Testis (tissue), 2 donors: ENCODE results near the gene PNPLA2.

Experiments
- POLR2A ChIP-seq: fragments of 450-650 bp; IDR thresholded peaks from one replicate; pipeline ENCODE4 v1.6.1; 2017; ENCODE audit warnings: antibody characterized with exemption, mild to moderate bottlenecking, moderate library complexity
- TF ChIP-seq, protein P1 (sequence below), 3 experiments: fragments of 450-650 bp in 2 of 3; fragments of 200-600 bp in 1 of 3; sonication (generic) in 1 of 3; IDR thresholded peaks; one replicate each; pipeline ENCODE4 v1.5.1; 2016 to 2019; ENCODE audit warnings: antibody characterized with exemption in 3 of 3, mild to moderate bottlenecking in 2 of 3, moderate library complexity in 1 of 3

DNA sequence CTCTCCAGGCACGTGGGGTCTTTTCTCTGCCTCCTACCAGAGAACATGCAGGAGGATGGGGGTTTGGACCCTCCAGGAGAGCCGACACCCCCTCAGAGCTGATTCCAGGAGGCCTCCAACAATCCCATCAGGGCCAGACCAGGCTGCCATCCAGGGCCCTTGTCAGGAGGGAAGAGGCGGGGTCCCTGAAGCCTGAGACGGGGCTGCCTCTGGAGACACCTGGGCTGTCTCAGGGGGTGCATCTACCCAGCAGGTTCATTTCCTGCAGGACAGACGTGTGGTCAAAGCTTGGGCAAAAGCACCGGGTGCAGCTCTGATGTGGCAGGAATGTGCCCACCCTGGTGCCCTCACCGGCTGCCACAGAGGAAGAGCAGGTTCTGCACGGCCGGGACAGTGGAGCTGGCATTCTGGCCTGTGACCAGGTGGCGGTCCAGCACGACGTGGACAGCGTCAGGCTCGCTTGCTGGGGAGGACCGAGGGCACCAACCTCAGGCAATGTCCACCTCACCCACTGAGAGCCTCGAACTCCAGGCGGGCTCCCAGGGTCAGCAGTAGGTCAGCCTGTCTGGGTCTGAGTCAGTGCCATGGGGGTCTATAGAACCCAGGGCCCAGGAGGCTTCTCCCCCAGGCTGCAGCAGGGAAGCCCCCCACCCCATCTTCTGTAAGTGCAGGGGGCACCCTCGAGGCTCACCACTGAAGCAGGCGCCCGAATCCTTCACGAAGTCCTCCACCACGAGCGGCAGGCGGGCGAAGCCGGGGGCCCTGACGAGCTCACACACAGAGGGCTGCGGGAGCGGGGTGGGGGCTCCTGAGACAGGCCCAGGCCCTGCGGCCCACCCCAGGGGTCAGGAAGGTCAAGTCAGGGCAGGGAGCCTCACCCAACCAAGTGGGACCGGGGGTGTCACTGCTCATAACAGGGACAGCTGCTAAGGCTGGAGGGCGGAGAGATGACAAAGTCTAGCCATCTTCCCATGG lies 47.8 kb upstream of the PNPLA2 start:
- TF ChIP-seq, protein P1, sequence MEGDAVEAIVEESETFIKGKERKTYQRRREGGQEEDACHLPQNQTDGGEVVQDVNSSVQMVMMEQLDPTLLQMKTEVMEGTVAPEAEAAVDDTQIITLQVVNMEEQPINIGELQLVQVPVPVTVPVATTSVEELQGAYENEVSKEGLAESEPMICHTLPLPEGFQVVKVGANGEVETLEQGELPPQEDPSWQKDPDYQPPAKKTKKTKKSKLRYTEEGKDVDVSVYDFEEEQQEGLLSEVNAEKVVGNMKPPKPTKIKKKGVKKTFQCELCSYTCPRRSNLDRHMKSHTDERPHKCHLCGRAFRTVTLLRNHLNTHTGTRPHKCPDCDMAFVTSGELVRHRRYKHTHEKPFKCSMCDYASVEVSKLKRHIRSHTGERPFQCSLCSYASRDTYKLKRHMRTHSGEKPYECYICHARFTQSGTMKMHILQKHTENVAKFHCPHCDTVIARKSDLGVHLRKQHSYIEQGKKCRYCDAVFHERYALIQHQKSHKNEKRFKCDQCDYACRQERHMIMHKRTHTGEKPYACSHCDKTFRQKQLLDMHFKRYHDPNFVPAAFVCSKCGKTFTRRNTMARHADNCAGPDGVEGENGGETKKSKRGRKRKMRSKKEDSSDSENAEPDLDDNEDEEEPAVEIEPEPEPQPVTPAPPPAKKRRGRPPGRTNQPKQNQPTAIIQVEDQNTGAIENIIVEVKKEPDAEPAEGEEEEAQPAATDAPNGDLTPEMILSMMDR (IDR thresholded peaks at IDR 0.05): no peak
- no peak for TF ChIP-seq POLR2A
